HG03342 (cell line): ENCODE measurements around the gene ZC3H7A.

Experiments
- ATAC-seq: cut with Tn5 transposase; IDR thresholded peaks from one replicate; pipeline ENCODE4 v1.9.1; 2021; ENCODE audit warnings: mild to moderate bottlenecking, moderate library complexity; ENCODE audit not compliant: unreplicated experiment

Gene ZC3H7A

DNA sequence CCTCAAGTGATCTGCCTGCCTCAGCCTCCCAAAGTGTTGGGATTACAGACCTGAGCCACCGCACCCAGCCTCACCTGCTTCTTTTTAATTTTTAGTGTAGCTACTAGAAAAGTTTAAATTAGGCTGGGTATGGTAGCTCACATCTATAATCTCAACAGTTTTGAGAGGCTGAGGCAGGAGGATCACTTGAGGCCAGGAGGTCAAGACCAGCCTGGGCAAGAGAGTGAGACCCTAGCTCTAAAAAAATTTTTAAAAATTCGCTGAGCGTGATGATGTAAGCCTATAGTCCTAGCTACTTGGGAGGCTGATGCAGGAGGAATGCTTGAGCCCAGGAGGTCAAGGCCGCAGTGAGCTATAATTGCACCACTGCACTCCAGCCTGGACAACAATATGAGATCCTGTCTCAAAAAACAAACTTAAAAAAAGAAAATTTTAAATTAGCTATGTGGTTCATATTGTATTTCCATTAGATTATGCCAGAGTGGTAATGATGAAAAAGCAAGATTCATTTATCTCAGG lies 89.3 kb downstream of the ZC3H7A start:
- ATAC-seq: no peak

DNA sequence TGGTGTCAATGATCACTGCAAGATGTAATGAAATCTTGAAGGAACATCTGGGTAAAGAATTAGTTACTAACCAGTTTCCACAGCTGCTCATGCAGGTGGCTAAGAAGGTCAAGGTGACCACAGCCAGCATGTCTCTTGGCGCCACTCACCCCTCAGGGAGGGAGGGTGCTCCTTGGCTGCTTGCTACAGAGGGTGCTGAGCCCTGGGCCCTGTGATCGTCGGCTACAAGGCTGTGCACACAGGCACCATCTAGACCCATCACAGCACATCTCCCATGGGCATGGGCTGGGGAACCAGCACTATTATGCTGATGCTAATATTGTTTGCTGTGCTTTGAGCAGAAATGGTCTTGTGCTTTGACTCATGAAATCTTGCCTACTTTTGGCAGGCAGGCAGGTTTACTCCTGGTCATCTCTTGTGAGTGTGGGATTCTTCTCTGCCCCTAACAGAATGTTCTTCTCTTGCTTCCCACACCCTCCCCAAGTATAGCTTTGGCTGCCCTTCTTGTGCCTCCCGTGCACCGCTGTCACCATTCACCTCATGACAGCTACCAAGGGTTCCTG lies 90.8 kb downstream of the ZC3H7A start:
- ATAC-seq: no peak

DNA sequence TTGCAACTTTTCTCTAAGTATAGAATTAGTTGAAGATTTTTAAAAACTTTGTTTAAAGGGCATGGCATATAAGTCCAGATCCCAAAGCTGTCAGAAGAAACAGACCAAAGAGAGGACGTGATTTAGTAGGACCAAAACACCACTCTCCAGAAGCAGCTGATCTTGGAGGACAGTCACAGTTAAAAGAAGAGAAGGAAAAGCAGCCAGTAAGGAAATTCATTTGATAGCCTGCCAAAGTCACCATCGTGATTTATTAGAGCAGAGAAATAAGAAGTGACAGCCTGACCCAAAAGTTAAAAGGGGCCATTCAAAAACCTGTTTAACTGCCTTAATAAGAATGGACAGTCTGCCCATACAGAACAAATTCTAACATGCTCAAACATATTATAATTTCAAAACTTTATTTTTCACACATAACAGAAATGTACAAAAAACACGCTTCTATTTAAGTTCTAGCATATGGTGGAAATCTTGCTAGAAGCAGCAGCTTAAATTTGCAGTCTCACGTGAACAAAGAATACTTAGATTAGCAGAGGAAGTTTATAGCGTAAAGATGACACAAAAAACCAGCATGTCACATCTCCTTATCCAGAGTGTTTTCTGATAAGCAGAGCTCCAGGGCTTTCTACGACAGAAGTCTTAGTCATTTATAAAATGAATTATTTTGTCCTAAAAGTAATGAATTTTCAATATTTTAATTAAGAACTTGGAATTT lies 91.6 kb downstream of the ZC3H7A start:
- no peak for ATAC-seq
